GM19023 (cell line): ENCODE data around the gene PROSER2.

ENCODE experiments used
- ATAC-seq: cut with Tn5 transposase; IDR thresholded peaks from one replicate; pipeline ENCODE4 v1.9.1; 2021; ENCODE audit warnings: mild to moderate bottlenecking, moderate library complexity; ENCODE audit not compliant: unreplicated experiment

PROSER2 gene

GRCh38 chr10:11866199-11866925 lies 43.2 kb downstream of the PROSER2 start:
- no peak for ATAC-seq

- ATAC-seq = no peak
Observed at GRCh38 chr10:11869219-11869618, 46.1 kb downstream of the PROSER2 start.

- ATAC-seq = no peak
Observed at GRCh38 chr10:11869743-11870460, 46.7 kb downstream of the PROSER2 start.

GRCh38 chr10:11870461-11870780 lies 47.3 kb downstream of the PROSER2 start:
- no peak for ATAC-seq

GRCh38 chr10:11870900-11871400 lies 47.8 kb downstream of the PROSER2 start:
- no peak for ATAC-seq

DNA sequence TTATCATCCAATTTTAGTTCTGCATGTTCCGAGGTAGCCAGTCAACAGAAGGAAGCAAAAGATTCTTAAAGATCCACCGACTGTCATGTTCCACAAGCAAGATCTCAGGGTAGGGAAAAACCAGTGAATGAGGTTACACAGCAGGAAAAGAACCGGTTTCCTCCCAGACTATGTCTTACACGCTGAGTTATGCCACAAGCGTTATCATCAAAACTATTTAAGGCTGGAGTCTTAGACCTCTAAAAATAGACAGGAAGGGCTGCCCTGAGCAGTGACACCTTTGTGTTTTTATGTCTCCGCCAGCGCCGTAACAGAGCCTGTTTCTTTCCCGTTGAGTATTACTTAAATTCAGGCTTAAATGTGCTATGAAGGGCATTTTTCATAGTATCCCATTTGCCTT lies 48.3 kb downstream of the PROSER2 start:
- no peak for ATAC-seq

- no peak for ATAC-seq
Observed at GRCh38 chr10:11874568-11875493, 51.7 kb downstream of the PROSER2 start.

- ATAC-seq = no peak
Observed at GRCh38 chr10:11875494-11876281, 52.5 kb downstream of the PROSER2 start.

DNA sequence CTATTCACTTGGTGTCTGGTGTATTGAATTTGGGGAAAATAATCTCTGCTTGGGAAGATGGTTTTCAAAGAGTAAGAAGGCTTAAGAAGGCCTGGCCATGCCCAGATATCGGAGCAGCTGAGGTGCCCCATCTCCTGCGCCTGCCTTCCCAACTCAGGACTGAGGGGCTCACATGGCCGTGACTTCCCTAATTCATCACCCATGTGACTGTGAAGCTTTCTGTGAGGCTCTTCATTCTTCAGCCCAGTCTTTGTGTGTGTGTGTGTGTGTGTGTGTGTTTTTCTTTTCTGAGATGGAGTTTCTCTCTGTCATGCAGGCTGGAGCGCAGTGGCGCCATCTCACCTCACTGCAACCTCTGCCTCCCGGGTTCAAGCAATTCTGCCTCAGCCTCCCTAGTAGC lies 53.2 kb downstream of the PROSER2 start:
- no peak for ATAC-seq

DNA sequence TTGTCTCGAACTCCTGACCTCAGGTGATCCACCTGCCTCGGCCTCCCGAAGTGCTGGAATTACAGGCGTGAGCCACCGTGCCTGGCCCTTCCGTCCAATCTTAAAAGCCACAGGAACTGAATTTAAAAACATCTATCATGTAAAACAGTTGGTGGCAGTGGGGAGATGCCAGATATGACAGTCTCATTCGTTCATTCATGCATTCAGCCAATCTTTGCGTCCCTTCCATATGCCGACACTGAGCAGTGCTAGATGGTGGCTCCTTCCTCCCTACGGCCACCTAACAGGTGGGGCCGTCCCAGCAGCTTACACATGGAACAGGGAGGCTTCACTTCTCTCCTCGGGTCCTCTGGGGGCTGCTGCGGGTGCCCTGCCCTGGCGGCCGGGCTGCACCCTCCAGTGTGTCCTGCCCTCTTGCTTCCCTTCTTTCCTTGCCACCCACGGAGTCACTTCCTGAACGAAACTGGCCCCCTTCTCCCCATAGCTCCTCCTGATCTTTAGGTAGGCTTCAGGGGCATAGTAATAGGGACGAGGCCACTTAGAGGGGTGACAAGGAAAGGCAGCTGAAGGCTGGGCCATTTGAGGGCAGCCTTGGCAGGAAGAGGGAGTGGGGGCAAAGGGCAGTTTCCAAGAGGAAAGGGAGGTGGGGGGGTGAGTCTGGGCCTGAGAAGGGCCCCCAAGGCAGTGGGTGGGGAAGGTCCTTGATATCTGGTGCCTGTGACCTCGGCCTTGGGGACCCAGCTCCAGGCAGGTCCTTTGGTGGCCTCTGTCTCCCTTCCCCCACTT lies 53.8 kb downstream of the PROSER2 start:
- ATAC-seq = no peak

GRCh38 chr10:11877591-11877905 lies 54.4 kb downstream of the PROSER2 start:
- ATAC-seq = no peak

GRCh38 chr10:11878776-11879175 lies 55.6 kb downstream of the PROSER2 start:
- ATAC-seq = no peak

- no peak for ATAC-seq
Observed at GRCh38 chr10:11879387-11880094, 56.4 kb downstream of the PROSER2 start.

DNA sequence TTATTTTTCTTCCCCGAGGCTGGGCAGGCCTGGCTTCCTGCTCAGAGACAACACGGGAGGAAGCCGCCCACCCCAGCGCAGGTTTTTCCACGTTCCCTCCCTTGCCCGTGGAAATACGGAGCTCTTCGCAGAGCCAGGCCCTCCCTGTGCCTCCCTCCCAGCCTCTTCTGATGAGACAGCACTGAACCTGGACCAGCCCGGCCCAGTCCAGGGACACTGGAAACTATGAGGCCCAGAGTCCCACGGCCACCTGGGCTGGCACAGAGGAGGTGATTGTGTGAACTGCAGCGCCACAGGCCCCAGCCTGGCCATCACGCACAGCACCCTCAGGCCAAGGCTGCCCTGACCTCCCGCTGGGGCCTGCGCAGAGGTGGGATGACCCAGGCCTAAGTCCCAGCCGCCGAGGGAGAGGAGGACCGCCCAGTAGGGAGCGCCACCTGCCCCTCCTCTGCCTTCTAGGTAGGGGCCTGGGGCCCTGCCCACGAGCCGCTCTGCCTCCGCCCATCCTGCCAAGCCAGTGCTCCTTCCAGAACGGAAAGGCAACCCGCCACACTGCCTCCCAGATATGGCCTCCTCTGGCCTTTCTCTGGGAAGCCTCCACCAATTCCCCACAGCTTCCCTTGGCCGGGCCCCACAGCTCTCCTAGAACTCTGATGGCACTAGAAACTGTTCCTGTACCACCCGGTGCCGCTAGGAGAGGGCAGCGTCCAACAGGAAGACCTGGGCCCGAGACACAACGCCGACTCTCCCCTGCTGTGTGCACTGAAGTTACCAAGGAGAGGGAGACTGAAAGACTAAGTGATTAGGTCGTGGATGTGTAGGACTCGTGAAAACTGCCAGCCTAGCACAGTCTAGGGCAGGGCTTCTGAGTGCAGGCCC lies 57.2 kb downstream of the PROSER2 start:
- no peak for ATAC-seq

DNA sequence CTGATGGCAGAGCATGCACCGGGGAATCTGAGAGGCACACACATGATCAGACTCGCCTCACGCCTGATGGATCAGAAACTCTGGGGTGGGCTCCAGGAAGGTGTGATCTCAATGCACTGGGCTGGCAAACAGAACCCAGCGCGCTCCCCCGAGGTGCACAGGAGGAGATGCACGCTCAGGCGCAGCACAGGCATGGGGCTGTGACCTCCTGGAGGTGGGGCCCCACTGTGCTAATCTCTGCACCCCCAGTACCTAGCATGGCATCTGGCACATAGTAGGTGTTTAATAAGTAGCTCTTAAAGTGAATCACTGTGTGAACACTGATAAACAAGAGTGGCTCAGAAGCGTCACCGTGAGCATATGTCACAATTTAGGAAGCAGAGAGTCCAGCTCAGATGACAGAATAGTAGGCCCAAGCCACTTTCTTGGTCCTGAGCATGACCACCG lies 57.9 kb downstream of the PROSER2 start:
- ATAC-seq = no peak

DNA sequence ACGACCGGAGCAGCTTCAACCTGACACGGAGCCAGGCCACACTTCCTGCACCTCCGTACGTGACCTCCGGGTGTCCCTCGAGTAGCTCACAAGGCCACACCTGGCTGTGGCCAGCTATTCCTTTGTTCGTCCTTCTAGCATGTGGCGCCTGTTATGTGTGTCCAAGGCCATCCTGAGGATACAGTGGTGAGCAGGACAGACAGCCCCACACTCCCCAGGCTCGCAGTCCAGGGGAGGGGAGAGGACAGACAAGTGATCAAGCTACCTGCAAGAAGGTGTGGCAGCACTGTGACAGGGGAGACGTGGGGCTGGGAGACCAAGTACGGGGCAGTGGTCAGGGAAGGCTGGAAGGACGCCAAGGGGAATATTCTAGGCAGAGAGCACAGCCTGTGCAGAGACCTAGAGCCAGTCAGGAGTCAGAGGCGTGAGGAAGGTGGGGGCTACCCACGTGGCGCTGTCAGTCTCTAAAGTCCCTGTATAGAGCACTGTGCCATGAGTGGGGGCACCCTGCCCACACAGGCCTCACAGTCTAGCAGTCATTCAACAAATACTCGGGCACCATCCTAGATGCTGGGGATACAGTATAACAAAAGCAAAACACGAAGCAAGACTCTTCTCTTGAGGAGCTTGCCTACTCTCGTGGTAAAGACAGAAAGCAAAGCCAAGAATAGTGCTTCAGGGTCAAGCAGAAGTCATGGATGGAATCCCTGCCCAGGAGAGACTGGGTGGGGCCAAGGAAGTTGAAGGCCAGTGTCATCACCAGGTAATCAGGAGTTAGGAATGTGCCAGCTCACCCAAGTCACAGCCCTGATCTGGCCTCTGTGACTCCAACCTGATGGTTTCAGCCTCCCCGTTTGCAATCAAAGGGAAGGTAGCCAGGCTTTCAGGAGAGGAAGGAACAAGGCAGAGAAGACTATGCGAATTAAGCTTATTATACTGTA lies 58.6 kb downstream of the PROSER2 start:
- no peak for ATAC-seq
